Fibroblast of lung (primary cell): ENCODE data around the gene FUT8.
A peak's percentile ranks its signal among the peaks of the same experiment; 100 is the strongest.

Experiments
- CTCF ChIP-seq, 2 donors: IDR thresholded peaks in 1 of 2; conservative IDR thresholded peaks in 1 of 2; 1 replicate in 1 of 2; 2 replicates in 1 of 2; pipeline ENCODE4 v1.5.1; 2011 to 2012; ENCODE audit warnings: low read length in 2 of 2, control low read depth in 1 of 2, inconsistent platforms in 1 of 2, low read depth in 1 of 2, mild to moderate bottlenecking in 1 of 2
- EZH2 ChIP-seq: IDR thresholded peaks from 2 replicates; pipeline ENCODE4 v1.5.1; 2012; ENCODE audit warnings: low read length, control low read depth, mild to moderate bottlenecking; ENCODE audit errors: missing control alignments

DNA sequence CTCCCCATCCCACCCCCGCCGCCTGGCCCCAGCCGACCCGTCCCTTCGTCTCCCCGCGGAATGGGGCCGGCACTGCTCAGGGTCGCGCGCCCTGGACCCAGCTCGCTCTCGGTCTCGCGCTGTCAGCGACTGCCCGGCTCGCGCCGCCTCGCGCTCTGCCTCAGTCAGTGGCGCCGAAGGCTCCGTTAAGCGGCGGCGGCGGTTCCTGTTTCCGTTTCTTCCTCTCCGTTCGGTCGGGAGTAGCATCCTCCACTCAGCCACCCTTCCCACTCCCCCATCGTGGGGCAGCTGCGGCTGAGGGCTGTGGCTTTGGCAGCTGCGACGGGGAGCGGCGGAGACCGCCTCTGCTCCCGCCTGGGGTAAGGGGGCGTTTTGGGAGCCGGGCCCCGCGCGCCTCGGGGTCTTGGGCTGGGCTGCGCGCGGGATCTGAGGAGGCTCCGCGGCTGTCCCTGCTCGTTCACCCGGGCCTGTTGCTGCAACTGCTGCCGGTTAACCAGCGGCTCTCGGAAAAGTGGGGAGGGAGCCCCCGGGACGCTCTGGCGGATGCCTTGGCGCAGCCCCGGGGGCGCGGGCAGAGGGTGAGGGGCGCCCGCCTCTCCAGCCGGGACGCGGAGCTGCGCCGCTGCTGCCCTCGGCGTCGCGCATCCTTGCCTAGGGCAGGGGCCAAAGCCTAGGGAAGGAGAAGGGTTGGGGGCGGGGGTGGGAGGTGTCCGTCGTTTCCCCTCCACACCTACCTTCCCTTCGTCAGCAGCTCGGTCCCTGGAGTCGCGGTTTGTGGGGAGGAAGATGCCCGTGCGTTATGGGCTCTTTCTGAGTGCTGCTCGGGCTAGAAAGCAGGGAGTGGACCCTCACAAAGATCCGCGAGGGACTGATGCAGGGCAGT is 567 bp downstream of the FUT8 start:
- TF ChIP-seq CTCF (conservative IDR thresholded peaks at IDR 0.05 in 1 of 2, IDR thresholded peaks at IDR 0.05 in 1 of 2; ENCODE audit: low read depth in 1 of 2, low read length in 2 of 2), result peak; percentile 5 to 17
- no peak for TF ChIP-seq EZH2
